Activated CD8-positive, alpha-beta memory T cell treated with anti-CD3 and anti-CD28 coated beads, Interleukin-2, amount 50 U/mL, for 1 hour (primary cell): ENCODE measurements around the gene MICU1.

Experiments used
- DNase-seq: peaks from one replicate; pipeline ENCODE4 v3.0.0-alpha.2; 2020; ENCODE audit errors: extremely low read depth

MICU1 gene

DNA sequence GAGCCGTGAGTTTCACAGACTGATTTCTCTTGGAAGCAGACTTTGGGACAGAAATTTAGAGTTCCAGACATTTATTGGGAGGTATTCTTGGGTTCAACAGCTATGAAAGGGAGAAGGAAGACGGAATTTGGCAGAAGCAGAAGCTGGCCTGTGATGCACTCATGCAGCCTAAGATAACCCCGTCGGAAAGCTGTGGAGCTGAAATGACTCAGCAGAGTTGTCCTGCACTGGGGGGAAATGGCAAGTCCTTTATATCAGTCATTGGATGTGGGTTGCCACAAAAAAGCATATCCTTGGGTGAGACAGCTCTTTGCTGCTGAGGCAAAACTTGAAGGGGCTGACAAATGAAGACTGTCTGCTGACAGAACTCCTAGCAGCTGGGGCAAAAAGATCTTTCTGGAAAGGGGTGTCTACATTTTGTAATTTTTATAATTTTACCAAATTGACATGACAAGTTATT lies 11.5 kb upstream of the MICU1 start:
- DNase-seq: no peak

DNA sequence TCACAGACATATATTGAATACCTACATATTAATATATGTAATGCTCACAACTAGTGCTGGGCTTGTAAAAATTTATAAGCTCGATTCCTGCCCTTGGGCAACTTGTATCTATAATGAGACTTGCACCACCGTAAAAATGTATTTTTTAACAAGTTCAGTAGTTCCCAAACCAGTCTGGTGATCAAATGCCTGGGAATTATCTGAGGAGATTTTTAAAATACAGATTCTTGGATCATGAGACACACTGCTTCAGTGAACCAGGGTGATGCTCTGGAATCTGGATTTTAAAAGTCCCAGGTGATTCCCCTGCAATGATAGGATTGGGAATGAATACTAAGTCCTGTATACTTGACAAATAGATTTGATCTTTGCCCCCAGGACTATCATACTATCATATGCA lies 4.3 kb upstream of the MICU1 start:
- DNase-seq: no peak

DNA sequence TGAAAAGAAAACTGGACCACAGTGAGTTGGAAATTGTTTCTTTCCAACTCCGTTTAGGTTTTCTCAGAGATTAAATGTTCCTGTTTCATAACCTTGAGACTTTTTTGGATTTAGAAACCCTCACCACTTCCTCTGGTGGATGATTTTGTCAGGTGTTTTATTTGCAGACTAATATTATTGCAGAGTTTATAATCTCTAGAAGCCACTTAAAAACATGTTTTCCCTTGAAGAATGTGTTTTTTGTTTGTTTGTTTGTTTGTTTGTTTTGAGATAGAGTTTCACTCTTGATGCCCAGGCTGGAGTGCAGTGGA lies 520 bp upstream of the MICU1 start:
- DNase-seq: no peak

DNA sequence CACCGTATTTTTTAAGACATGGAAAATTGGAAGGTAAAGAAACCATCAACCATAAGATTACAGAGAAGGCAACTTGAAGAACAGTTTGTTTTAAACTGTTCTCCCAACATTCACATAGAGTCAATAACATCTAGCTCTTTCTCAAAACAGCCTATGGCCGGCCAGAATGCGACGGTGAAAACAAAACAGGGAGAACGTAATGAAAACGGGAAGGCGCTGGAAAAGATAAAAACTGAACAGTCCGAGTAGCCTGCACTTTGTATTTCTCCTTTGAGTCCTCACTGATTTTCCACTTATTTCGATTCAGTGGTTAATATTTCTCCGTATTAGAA lies 637 bp downstream of the MICU1 start:
- DNase-seq: no peak

DNA sequence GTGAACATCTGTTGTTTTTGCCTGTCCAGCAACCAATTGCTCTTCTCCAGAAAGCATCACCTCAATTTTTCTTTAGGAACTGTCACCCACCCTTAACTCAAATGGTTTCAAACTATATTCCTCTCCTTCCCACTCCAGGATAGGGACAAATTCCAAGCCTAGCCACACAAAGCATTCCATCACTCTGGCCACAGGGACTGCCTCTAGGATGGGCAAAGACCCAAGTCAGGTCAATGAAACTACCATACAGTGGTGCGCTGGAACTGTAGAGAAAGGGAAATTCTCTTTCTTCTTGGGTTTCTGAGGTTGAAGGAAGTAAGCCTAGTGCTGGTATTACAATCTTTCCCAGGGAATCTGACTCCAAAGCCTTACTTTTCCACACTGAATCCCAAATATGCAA lies 3.6 kb downstream of the MICU1 start:
- DNase-seq: no peak

DNA sequence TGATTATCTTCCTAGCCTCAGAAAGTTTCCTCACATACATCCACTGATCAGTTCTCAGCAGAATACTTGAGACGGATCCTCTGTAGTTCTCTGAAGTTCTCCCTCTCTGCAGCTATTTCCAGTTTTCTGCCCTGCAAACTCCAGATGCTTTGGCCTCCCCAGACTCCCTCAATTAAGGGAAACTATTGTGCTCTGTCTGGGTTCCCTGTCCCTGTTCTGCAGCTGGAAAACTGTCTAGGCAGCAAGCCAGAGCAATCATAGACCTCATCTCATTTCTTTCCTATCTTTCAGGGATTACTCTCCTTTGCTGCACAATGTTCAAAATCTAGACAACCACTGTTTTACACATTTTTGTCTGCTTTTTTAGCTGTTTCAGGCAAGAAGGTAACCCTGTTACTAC lies 9.2 kb downstream of the MICU1 start:
- no peak for DNase-seq

DNA sequence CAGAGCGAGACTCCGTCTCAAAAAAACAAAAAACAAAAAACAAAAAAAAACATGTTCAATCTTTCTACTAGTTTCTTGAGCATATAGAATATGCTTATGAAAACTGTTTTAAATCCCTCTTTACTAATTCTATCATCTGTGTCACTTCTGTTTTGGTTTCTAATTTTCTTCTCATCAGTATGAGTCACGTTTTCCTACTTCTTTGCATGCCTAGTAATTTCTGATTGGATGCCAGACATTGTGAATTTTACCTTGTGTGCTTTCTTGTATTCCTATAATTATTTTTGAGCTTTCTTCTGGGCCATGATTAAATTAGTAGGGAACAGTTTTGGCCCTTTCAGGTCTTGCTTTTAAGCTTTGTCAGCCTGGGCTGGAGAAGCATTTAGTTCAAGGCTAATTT lies 9.9 kb downstream of the MICU1 start:
- no peak for DNase-seq

DNA sequence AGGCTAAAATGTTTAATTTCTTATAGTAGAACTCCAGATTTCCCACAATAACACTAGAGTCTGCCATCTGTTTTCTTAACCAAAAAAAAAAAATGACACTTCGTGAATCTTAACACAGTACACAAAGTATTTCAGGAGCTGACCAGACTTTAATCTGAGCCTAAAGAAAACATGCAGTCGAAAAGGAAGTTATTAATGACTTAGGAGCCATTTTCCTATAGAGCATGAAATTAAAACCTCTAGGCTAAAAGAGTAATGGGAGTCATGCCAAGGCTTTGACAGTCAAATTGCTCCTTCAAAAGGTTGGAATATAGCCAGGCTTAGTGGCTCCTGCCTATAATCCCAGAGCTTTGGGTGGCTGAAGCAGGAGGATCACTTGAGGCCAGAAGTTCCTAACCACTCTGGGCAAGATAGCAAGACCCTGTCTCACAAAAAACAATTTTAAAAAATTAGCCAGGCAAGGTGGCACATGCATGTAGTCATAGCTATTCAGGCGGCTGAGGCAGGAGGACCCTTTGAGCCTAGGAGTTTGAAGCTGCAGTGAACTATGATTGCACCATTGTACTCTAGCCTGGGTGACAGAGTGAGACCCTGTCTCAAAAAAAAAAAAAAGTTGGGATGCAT lies 13.6 kb downstream of the MICU1 start:
- no peak for DNase-seq

DNA sequence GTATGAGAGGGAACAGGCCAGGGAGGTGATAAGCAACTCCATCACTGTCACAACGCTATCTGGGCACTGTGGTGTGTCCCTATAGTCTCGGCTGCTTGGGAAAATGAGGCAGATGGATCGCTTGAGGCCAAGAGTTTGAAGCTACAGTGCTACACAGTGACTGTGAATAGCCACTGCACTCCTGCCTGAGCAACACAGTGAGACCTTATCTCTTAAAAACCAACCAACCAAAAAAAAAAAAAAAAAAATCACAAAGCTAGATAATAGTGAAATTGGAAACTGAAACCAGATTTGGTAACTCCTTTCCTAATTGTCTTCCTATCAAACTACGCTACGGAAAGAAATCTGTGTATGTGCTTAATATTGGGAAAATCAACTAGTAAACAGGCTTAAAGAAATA lies 14.1 kb downstream of the MICU1 start:
- DNase-seq: no peak

DNA sequence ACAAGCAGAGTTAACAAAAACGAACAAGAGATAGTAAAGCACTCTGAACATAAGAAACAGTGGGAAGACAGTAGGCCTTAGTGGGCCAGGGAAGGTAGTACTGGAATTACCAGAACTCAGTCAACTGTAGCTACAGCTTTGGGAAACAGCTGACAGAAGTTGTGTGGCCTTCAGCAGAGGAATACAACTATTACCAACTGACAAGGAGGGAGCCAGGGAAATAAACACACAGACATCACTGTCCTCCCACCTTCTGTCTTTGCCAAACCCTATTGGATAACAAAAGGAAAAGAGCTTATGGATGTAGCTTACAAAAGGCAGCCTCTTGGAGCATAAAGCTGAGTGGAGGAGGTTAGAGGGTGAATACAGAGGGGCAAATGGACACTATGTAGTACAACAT lies 15.4 kb downstream of the MICU1 start:
- DNase-seq: no peak

DNA sequence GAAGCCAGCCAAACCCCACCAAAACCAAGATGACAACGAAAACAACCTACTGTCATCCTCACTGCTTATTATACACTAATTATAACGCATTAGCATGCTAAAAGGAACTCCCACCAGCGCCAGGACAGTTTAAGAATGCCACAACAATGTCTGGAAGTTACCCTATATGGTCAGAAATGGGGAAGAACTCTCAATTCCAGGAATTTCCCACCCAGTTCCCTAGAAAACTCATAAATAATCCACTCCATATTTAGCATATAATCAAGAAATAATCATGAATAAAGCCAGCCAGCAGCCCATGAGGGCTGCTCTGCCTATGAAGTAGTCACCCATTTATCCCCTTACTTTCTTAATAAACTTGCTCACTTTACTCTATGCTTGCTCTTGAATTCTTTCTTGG lies 20.8 kb downstream of the MICU1 start:
- no peak for DNase-seq

DNA sequence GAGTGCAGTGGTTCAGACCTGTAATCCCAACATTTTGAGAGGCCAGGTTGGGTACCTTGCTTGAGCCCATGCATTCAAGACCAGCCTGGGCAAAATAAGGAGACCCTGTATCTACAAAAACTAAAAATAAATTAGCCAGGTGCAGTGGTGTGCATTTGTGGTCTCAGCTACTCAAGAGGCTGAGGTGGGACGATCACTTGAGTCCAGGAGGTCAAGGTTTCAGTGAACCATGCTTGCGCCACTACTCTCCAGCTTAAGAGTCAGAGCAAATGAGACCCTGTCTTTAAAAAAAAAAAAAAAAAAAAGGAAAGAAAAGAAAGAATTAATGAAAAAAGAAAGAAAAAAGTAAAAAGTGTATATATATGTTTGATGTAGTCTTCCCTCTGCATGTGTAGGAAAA lies 24.7 kb downstream of the MICU1 start:
- DNase-seq: no peak

DNA sequence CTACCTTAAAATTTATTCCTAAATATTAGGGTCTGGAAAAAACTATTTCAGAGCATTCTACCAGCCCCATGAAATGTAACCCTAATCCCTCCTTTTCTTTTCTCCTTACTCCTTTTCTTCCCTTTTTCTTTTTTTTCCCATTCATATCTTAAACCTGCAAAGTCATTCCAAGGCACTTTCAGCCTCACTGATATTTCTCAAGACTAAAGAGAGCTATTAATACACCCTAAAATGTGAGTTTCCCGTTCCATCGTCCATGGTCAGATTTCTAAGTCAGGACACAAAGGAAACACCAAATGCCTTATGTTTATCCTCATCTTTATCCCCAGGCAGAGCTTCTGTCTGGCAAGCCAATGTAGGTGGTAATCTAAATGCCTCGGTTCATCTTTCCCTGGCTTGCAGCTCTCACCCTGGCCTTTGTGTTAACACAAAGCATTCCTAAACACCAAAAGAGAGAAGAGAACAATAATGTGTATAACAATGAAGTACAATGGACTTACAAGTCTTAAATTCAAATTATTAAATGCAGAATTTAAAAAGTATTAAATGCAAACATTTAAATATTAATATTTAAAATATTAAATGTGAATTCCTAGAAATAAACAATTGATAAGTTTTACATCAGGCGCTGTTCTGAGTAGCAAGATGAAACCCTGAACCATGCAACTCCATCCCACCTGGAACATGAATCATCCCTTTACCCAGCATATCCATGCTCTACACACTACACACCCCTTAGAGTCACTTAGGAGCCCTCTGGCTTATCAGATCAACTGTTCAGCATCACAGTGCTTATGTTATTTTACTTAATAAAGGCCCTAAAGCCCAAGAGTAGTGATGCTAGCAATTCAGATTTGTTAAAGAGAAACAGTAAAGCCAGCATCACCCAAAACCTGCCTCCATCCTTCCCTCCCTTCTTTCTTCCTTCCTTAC lies 26.8 kb downstream of the MICU1 start:
- no peak for DNase-seq

DNA sequence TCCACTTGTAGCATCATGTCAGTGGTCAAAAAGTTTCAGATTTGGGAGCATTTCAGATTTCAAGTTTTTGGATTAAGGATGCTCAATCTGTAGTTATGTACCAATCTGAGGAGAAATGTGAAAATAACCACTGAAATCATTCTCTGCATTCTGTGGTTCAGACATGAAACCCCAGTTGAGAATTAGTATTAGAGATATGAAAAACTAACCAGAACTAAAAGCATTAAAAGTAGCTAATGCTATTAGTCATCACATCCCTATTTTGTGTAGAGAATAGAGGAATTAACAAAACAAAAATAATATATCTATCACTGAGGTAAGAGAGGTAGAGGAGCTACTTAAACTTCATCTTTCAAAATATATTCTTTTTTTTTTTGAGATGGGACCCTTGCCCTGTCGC lies 28.0 kb downstream of the MICU1 start:
- no peak for DNase-seq

DNA sequence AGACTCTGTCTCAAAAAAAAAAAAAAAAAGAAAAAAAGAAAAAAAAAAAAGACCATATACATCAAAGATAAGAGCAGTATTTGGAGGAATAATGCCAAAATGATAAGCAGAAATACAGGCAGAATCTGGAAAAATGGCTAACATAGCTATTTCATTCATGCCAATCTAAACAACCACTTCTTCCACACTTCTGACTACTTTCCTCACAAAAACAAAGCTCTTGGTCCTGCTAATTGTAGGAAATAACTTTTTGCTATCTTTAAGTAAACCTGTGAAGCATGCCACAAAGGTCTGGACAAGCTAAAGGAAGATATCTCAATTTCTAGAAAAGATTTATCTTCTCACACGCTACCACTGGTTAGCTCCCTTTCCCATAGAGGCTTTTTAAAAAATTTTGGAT lies 30.4 kb downstream of the MICU1 start:
- DNase-seq: no peak

DNA sequence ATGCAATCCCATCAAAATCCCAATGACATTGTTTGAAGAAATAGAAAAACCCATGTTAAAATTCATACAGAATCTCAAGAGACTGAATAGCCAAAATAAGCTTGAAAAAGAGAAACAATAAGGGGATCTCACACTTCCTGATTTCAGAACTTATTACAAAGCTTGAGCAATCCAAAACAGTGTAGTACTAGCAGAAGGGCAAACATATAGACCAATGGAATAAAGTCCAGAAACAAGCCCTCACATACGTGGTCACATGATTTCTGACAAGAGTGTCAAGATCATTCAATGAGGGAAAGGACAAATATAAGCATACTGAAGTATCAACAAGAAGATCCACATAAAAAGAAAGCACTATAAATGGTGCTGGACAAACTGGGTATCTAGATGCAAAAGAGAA lies 31.9 kb downstream of the MICU1 start:
- no peak for DNase-seq

DNA sequence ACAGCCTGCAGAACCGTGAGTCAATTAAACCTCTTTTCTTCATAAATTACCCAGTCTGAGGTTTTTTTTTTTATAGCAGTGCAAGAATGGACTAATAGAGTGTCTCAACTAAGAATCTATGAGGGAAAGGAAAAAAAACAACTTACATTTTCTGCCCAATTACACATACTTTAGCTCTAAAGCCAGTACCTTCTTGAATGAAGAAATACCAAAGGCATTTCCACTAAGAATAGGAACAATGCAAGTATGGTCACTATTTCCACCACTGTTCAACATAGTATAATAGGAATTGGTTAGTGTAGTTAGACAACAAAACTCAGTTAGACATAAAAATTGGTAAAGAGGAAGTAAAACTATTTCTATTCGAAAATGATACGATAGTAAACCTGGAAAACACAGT lies 37.6 kb downstream of the MICU1 start:
- DNase-seq: no peak

DNA sequence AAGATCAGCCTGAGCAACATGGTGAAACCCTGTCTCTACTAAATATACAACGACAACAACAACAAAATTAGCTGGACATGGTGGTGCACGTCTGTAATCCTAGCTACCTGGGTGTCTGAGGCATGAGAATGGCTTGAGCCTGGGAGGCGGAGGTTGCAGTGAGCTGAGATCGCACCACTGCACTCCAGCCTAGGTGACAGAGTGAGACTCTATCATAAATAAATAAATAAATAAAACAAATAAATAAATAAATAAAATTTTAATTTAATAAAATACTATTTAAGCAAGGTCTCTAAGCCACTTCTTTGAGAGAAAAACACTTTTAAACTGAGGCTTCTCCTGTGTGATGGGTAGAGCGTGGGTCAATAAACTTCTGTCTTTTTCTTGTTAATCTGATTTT lies 38.3 kb downstream of the MICU1 start:
- no peak for DNase-seq

DNA sequence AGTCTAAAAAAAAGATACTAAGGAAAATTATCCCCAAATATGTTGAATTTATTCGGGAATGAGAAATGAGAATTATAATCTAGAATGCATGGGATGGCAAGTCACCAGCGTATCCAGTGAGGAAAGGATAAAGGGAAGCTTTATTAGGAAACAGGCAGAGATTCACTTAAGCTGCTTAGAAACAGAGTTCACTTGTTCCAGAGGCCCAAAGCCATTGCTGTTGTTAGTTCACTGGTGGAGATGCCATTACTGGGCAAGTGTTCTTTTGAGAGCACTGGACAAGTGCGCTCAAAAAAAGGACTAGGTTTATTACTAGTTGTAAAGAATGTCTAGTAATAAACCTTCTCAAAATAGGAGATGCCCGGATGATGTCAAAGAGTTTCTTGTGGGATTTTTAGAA lies 51.2 kb downstream of the MICU1 start:
- DNase-seq: no peak

DNA sequence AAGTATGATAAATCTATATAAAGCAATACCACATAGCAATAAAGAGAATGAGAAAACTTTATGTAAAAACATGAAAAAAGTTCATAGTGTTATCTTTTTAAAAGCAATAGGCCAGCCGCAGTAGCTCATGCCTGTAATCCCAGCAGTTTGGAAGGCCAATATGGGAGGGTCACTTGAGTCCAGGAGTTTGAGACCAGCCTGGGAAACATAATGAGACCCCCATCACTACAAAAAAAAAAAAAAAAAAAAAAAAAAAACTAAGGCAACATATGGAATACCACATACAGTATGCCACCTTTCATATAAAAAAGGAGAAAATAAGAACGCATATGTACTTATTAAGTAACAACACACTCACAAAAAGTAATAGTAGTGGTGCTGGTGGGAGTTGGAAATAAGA lies 52.8 kb downstream of the MICU1 start:
- no peak for DNase-seq

DNA sequence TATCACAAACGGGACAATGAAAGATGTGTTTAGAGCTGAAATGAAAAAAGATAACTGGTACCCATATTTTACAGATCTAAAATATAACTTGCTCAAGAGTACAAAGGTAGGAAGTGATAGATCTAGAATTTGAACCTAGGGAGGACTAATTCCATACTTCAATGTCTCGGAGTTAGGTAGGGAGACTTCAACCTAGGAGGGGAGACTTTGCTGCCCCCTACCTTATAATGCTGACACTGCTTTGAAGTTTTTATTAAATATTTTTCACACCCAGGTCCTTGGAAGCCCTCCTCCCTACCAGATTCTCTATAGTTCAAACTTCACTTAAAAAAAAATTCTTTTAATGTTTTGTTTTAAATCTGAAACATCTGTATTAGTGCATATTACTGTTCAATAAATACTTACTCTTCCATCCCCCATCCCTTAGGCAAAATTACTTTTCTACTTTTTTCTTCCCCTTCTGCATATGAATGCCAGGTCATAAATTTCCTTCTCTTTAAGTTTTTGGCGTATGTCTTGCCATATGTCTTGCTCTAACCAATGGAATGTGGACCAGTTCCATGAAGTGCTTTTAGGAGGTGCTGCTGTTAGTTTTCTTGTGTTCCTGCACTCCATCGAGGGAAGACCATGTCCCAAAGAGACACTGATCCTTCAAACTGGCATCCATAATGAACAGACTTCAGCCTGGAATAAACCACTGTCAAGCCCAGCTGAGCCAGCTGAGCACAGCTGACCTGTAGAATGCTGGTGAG lies 57.8 kb downstream of the MICU1 start:
- DNase-seq: no peak

DNA sequence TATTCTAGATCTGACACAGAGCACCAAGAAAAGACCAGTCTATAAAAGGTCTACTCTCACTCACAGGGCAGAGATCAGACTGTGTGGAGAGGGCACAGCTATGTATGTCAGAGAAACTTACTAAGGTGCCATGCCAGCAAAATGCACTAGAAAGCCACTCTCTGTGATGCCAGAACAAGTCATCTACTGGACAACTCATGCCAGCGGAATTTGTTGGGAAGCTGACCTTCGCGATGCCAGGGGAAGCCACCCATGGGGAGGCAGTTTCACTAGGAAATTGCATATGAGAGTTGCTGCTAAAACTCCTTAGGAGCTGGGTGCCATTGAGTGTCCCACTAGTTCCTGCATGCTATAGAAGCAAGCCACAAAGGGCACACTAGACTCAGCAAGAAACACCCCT lies 58.5 kb downstream of the MICU1 start:
- no peak for DNase-seq

DNA sequence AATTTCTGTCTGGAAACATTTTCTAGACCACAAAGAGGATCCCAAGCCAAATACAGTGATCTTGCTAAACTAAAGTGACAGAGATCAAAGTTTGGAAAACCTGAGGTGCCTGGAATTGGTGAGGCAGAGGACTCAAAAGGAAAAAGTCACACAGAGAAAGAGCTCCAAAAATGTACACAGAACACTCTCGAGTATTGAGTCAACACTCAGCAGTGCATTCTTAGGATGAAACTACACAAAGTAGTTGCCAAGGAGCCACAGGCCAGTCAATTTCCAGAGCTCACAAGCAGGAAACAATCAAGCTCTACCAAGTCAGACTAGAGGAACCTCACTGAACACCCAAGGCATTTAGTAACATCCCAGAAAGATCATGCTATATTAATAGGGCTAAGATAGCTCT lies 61.3 kb downstream of the MICU1 start:
- no peak for DNase-seq
